ENCODE results near the gene RBM33. TPM values are rescaled to one million over a fixed set of nuclear protein-coding genes. Genes with fewer than 3 reads are reported as not detected.

The RBM33 gene
- total and polyA plus RNA-seq, 2 of the 8 experiments (the other 6 are each of a cell fraction or from before 2014, with no cell fraction given) = 16.5 to 64.6 TPM

DNA sequence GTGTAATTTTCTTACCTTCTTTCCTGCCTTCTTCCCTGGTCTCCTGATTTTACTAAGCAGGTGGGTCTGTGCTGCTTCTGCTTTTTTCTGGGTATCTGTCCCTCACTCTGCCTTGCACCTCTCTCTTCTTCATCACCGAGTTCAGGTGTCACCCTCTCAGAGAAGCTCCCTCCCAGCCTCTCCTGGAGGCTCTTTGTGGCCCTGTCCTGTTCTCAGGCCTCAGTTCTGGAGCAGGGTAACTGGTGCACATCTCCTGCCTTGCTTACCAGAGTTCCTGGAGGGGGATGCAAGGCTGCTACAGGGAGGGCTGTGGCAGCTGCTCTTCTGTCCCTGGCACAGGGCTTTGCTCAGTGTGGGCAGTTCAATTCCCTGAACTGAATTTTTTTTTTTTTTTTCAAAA, 66.1 kb downstream of the RBM33 start (continued):
- no peak for TF ChIP-seq CHD1 (IDR thresholded peaks at IDR 0.05; ENCODE audit: low read depth, low read length)
- no peak for TF ChIP-seq MAFK (IDR thresholded peaks at IDR 0.05; ENCODE audit: low read depth, low read length)
- no peak for TF ChIP-seq YY1 (IDR thresholded peaks at IDR 0.05; ENCODE audit: low read depth, low read length)
